ENCODE measurements around the gene SEMA3G.

SEMA3G gene

DNA sequence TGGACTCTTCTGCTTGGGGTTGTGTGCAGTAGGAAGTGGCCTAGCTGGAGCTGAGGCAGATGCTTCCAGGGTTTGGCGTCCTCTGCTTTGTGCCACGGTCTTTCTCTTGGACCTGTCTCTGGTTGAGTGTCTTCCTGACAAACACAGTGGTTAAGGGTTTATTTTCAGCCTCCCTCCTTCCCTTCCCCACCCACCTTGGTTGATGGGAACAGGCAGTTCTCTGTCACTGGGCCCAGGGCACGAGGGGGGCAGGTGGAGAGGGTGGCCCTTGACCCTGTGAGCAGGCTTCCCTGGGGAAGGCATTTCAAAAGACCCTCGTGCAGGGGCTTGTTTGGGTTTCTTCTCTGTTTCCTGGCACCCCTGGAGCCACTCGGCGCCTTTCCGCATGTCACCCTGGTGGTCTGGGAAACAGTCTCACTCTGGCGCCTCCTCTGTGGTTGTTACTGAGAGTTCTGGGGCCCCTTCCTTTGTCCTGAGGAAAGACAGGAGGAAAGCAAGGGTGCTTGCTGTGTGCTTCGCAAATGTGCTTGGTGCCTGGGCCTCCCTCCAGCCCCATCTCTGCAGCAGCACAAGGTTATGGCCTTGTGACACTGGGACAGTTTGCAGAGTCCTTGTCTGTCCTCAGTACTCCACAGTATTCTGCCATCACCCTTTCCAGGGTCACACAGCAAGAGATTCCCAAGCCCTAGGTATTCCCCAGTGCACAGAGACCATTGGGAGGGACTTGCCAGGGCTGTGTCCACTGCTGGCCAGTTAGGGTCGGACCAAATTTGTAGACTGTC, 40.0 kb upstream of the SEMA3G start:
- TF ChIP-seq, protein P1, sequence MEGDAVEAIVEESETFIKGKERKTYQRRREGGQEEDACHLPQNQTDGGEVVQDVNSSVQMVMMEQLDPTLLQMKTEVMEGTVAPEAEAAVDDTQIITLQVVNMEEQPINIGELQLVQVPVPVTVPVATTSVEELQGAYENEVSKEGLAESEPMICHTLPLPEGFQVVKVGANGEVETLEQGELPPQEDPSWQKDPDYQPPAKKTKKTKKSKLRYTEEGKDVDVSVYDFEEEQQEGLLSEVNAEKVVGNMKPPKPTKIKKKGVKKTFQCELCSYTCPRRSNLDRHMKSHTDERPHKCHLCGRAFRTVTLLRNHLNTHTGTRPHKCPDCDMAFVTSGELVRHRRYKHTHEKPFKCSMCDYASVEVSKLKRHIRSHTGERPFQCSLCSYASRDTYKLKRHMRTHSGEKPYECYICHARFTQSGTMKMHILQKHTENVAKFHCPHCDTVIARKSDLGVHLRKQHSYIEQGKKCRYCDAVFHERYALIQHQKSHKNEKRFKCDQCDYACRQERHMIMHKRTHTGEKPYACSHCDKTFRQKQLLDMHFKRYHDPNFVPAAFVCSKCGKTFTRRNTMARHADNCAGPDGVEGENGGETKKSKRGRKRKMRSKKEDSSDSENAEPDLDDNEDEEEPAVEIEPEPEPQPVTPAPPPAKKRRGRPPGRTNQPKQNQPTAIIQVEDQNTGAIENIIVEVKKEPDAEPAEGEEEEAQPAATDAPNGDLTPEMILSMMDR (IDR thresholded peaks at IDR 0.05): no peak
- Histone ChIP-seq H3K4me3 (ENCODE audit: low read depth in 1 of 2, low read length in 1 of 2) (no peak overlapping the region), H3K4me1 (ENCODE audit: control insufficient read depth in 1 of 2, insufficient read depth in 1 of 2, low read depth in 1 of 2, low read length in 1 of 2) (no peaks in the 10 kb centered on the region), H3K9me3 (no peaks in the 10 kb centered on the region), H3K27ac (no peak overlapping the region), H3K27me3 (no peaks in the 10 kb centered on the region), H3K36me3 (peaks cover 96% of the 10 kb centered on the region)

DNA sequence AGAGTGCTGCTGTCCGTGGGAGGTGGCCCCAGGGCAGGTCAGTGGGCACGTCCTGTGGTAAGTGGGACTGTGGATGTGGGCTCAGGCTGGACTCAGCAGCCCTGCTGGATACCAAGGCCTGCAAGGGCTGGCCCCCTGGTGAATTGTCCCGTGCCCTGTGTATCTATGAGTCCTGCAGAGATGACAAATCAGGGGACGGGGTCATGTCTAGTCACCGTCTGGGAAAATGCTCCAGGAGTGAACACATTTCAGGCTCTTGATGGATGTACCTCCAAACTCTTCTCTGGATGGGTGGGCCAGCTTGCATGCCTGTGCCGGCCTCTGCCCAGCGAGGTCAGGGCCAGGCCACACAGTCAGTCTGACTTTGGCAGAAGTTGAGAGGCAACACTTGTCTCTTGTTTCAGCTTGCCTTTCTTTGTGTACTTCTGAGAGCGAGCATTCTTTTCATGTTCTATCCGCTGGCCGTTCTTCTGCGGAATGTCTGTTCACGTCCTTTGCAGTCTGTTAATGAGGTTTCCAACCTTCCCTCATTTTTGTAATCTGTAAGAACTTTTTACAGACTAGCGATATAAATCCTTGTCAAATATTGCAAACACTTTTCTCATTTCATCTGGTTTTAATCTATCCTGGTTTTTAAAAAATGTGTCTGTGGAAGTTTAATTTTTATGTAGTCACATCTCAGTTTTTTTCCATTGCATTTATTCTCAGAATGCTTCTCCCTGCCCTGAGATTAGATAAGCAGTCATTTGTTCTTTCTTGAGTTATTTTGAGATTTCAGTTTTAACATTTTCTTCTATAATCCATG, 38.9 kb upstream of the SEMA3G start:
- H3K4me1 ChIP-seq (ENCODE audit: control insufficient read depth in 1 of 2, insufficient read depth in 1 of 2, low read depth in 1 of 2, low read length in 1 of 2): no peaks in the 10 kb centered on the region
- H3K27ac ChIP-seq: no peak overlapping the region
- H3K4me3 ChIP-seq (ENCODE audit: low read depth in 1 of 2, low read length in 1 of 2): no peak overlapping the region
- TF ChIP-seq, protein P1 (IDR thresholded peaks at IDR 0.05): no peak
- no peaks in the 10 kb centered on the region for H3K27me3 ChIP-seq
- H3K36me3 ChIP-seq: peaks cover 96% of the 10 kb centered on the region
- no peaks in the 10 kb centered on the region for H3K9me3 ChIP-seq

DNA sequence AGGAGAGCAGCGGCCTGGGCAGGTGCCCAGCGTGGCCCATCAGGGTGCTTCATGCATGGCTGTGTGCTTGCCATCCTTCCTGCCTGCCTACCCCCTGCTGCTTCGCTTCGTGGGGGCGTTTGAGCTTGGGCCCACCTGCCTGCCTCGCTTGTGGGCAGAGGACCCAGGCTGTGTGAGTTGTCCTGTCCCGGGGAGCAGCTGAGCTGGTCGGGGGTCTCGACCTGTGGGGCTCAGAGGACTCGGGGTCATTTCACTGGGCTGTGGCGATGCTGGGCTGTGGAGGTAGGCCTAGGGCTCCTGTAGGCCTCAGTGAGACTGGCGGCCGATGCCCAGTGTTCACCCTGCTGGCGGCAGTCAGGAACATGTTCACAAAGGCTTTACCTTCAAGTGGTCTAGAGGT, 38.2 kb upstream of the SEMA3G start:
- H3K36me3 ChIP-seq: peaks cover 96% of the 10 kb centered on the region
- no peak overlapping the region for H3K27ac ChIP-seq
- TF ChIP-seq, protein P1 (IDR thresholded peaks at IDR 0.05): no peak

DNA sequence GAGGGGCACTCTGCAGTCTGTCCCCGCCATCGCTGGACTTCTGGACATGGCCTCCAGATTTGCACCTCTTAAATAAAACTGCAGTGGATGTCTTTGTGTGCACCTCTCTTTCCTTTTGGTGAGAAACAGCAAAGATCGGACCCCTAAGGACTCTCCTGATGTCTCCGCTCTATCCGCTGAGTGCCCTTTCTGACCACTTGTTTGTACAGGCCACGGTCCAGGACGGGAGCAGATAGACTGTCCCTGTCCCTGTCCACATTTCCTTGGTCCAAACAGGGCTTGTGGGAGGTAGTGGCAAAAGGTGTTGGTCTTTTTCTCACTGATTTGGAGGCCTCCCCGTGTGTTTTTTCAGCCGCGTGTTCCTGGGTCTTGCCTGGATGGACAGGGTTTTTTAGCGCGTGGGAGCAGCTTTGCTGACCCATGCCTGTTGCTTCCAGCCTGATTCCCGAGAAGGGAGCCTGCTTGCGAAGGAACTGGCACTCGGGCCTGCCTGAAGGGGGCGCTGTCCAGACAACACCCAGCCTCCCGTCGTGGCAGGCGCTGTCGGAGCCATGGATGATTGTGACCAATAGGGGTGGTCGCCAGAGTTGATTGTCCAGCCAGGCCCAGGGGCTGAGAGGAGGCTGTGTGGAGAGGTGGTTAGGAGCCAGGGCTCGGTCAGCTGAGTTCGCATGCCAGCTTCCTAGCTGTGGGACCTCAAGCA, 37.1 kb upstream of the SEMA3G start:
- Histone ChIP-seq H3K36me3 (peaks cover 96% of the 10 kb centered on the region), H3K27ac (no peak overlapping the region), H3K4me1 (ENCODE audit: control insufficient read depth in 1 of 2, insufficient read depth in 1 of 2, low read depth in 1 of 2, low read length in 1 of 2) (no peaks in the 10 kb centered on the region), H3K9me3 (no peaks in the 10 kb centered on the region), H3K4me3 (ENCODE audit: low read depth in 1 of 2, low read length in 1 of 2) (no peak overlapping the region), H3K27me3 (no peaks in the 10 kb centered on the region)
- TF ChIP-seq, protein P1 (IDR thresholded peaks at IDR 0.05): peak; percentile 14

More for the DNA sequence above, 38.2 kb upstream of the SEMA3G start:
- no peaks in the 10 kb centered on the region for H3K4me1 ChIP-seq (ENCODE audit: control insufficient read depth in 1 of 2, insufficient read depth in 1 of 2, low read depth in 1 of 2, low read length in 1 of 2)
- H3K27me3 ChIP-seq: no peaks in the 10 kb centered on the region
- no peak overlapping the region for H3K4me3 ChIP-seq (ENCODE audit: low read depth in 1 of 2, low read length in 1 of 2)
- no peaks in the 10 kb centered on the region for H3K9me3 ChIP-seq
